Fibroblast of skin of right quadriceps (primary cell): Measurements from ENCODE around the gene PAIP2.
"Not testable (repeated sequence)": the region's sequence is repeated elsewhere in the genome, so short reads cannot be mapped to it uniquely, and the experiment has no call there.

Experiments
- DNase-seq: peaks from one replicate; pipeline ENCODE4 v3.0.0-alpha.2; 2013

PAIP2 gene, protein sequence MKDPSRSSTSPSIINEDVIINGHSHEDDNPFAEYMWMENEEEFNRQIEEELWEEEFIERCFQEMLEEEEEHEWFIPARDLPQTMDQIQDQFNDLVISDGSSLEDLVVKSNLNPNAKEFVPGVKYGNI

DNA sequence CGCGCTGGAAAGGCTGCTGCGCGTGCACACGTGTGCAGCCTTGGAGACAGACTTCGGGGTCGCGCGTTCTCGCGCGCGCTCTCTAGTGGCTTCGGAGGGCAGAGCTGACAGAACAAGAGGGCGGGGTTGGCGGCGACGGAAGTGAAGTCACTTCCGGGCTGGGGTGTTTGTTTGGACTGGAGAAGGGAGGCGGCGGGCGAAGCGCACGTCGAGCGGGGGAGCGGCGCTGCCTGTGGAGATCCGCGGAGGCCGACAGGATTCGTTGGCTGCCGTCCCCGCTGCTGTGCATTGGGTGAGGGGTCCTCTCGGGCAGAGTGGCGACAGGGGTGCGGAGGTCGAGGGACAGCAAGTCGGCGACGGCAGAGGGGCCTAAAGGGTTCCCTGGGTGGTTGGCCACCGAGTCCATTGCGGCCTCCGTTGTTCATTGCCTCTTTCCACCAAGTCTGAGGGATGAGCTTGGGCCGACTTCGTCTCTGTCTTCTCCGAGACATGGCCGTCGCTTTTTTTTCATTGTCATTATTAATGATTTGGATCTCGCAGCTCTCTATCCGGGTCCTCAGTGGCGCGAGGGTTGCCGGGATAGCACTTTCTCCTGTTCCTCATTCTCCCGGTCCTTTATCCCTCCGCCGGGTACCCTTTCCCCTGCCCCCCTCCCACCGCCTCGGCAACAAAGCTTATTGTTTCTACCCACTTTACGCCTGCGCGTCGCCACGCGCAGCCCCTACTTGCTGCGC lies at the start of gene PAIP2:
Gene PAIP2, plus strand, starts transcription at position 166 of the 734 bp plus-strand sequence. CDS start 21,931 bp downstream, outside the sequence.
- peak; percentile 98 for DNase-seq

DNA sequence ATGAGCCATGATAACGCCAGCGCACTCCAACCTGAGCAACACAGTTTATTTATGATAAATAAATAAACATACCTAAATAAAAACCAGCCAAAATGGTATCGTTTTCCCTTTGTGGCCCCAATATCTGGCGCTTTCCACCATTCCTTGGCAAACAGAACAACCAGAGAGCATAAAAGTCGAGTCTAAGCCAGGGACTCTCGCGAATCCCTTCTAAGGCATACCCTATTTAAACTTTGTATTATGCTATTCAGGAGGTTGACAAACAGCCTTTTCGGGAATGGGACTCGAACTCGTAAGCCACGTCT lies 48.5 kb upstream of the PAIP2 start:
- no peak for DNase-seq

DNA sequence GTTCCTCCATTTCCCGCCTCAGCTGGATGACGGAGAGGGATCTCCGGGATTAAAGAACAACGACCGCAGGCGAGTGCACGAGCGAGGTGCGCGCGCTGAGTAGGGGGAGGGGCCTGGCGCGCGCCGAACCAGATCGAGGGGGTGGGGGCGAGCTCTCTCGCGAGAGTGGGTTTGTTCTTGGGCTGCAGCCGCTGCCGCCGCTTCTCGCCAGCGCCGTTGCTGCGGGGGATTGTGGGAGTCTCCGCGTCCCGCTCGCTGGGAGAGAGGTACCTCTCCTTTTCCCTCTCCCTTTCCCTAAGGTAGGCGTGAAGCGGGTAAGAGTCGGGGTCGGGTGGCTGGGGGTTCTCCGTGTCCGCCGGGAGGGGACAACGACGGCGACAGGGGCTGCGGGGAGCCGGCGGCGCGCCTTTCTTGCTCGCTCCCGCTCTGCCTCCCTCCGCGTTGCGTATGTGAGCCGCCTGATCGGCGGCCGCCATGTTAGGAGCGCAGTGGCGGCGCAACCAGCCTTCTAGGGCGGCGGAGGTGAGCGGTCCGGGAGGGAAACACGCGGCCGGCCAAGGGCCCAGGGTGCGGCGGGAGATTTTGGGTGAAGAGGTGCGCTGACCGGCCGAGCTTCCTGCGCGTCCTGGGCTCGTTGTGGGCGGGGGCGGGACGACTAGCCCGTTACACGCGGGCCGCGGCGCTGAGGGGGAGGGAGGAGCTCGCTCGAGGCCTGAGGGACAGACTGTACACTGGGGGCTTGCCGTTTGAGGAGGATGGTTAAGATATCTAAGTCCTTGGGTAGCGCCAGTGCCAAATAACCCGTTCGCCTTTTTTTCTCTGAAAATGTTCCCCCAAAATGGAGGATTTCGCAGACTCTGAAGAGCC lies 47.9 kb upstream of the PAIP2 start, which contains the start of gene MATR3:
Gene MATR3, plus strand, starts transcription at position 234 of the 867 bp plus-strand sequence. CDS start 13,676 bp downstream, outside the sequence.
- peak; percentile 97 for DNase-seq

DNA sequence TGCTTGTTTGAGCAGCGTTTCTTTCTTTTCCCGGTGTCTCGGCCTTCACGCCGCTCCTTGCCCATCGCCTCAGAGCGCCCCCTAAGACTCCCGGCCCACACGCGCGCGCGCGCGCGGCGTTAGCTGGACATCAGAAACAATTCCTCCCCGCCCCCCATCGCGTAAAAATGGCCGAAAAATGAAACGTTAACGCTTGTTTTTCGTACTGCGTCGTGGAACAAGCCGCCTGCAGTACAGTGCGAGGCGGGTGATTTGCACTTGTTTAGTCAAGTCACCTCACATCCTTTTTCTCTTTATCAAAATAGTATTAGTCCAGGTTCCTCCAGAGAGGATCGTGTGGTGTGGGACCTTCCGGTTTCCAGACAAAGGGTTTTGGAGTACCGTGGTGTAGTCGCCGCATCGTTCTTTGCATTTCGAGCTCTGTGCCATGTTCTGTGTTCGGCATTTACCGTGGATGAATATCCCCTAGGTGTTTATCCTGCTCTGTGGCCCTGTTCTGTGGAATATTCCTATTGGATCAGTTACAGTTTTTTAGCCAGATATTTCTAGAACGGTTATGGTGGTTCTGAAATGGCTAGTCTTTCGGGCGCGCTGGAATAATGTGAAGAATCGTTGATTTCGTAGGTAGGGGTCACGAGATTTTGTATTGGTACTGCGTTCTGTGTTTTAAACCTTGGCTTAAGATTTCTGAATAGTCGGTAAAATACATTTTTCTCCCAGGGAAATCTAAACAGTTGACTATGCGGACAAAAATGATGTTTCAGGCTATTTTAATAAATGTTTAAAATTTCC lies 47.1 kb upstream of the PAIP2 start:
- peak; percentile 78 for DNase-seq

DNA sequence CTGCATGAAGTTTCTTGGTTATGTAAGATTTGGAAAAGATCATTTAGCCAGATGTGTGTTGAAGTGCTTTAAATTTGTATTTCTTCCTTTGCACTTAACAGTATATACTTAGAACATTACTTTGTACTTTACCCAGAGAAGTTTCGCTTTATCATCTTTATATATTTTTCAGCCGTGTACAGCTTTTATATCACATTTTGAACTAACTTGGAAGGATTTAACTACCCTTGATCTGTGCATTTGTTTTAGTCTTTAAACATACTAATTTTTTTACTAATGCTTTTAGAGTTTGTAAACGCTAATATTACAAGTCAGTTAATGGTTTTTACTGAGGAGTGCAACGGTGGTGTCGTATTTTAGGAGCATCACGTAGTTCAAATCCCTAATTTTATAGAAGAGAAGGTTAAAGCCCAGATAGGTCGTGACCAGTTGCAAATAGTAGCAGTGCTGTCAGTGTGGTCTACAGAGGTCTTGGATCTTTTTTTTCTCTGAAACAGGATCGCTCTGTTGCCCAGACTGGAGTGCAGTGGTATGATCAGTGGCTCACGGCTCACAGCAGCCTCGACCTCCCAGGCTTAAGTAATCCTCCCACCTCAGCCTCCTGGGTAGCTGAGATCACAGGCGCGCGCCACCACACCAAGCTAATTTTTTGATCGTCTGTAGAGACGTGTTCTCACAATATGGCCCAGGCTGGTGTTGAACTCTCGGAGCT lies 46.2 kb upstream of the PAIP2 start:
- DNase-seq, result no peak

DNA sequence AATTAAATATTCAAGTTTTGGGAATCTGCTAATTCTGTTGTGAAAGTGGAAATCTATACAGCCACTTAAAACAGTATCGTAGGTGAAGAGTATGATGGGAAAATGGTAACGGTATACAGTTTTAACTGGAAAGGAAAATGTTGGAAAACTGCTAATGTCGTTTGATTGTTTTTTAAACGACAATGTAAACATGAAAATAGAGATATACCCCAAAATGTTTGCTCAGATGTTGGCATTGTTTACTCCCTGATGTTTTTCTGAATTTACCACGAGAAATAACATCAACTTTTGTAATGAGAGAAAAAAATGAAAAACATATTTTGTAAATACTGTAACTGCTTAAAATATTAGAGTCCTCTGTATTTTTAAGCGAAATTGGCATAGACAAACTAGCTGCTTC lies 45.5 kb upstream of the PAIP2 start:
- DNase-seq, result no peak

DNA sequence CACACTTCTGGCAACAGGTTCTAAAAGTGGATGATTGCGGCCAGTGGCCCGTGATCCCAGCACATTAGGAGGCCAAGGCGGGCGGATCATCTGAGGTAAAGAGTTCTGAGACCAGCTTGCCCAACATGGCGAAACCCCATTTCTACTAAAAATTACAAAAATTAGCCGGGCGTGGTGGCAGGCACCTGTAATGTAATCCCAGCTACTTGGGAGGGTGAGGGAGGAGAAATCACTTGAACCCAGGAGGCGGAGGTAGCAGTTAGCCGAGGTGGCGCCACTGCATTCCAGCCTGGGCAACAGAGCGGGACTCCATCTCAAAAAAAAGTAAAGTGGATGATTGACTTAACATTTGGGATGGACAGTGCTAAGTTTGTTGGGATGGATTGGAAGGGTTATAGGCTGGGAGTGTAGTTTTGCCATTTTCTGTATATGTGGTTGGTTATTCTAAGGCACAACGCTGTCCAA lies 44.8 kb upstream of the PAIP2 start:
- no peak for DNase-seq

DNA sequence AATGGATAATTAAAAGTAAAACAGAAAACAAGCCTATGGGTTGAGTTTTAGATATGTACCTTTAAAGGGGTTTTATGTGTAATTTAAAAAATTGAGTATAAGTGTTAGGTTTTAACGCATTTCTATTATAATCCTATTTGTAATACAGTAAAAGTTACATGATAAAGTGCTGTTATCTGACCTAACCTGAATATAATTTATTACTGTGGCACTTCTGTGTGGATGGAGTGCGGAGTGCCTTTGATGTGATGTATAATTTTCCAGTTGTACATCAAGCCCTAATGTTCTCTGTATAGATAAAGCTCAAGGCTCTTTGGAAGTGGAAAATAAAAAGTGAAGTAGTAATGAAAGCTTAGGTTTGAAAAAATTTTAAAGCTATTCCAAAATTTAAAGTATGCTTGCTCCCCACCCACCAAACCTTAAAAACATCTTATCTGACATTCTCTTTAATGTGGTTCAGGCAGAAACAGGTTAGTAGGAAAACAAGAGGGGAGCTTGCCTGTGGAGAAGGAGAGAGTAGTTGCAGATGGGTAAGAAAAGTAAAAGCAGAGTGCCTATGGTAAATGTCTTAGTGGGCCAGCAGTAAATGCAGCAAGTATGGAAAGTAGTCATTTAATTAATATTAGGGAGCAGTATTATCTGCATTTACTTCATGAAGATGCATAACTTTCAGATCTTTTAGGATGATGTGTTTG lies 44.1 kb upstream of the PAIP2 start:
- no peak for DNase-seq

DNA sequence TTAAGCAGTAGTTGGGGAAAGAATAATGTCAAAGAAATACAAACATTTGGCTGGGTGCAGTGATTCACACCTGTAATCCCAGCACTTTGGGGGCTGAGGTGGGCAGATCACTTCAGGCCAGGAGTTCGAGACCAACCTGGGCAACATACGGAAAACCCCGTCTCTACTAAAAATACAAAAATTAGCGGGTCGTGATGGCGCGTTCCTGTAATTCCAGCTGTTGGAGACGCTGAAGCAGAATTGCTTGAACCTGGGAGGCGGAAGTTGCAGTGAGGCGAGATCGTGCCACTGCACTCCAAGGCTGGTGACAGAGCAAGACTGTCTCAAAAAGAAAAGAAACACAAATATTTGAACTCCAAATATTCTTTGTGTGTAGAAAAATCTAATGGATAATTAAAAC lies 43.4 kb upstream of the PAIP2 start:
- DNase-seq, result no peak

DNA sequence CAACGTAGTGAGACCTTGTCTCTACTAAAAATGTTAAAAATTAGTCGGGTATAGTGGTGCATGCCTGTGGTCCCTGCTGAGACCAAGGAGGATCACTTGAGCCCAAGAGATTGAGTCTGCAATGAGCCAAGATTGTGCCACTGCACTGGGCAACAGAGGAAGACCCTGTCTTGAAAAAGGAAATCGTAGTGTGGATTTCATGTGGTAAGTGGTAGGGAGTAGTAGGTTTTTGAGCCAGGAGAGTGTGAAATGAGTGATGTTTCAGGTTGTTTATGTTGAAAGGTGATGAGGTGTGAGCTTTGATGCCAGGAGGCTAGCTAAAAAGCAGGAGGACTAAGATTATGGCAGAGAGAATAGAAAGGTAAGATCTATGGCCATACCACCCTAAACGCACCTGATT lies 42.2 kb upstream of the PAIP2 start:
- DNase-seq, result no peak

DNA sequence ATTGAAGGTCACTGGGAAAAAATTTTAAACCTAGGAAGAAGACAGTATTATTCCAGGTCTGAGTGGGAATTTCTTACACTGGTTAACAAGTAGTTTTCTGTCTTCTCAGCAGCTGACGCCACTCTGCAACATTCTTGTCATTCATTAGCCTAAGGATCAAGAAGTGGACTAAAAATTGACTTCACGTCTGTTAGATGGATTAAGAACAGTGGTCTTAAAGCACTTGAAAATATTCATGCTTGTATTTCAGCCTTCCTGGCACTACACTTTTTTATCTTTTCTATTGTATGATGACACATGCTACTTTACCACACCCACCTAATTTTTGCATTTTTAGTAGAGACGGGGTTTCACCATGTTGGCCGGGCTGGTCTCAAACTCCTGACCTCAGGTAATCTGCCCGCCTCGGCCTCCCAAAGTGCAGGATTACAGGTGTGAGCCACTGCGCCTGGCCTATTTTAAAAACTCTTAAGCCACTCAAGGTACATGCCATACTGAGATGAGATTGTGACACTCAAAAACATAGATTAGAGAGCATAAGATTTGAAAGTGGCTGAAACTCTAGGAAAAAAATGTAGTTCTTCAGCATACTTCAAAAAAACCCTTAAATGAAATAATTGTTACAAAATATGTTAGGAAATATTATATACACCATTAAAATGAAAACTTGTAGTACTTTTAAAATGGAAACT lies 39.7 kb upstream of the PAIP2 start:
- no peak for DNase-seq

DNA sequence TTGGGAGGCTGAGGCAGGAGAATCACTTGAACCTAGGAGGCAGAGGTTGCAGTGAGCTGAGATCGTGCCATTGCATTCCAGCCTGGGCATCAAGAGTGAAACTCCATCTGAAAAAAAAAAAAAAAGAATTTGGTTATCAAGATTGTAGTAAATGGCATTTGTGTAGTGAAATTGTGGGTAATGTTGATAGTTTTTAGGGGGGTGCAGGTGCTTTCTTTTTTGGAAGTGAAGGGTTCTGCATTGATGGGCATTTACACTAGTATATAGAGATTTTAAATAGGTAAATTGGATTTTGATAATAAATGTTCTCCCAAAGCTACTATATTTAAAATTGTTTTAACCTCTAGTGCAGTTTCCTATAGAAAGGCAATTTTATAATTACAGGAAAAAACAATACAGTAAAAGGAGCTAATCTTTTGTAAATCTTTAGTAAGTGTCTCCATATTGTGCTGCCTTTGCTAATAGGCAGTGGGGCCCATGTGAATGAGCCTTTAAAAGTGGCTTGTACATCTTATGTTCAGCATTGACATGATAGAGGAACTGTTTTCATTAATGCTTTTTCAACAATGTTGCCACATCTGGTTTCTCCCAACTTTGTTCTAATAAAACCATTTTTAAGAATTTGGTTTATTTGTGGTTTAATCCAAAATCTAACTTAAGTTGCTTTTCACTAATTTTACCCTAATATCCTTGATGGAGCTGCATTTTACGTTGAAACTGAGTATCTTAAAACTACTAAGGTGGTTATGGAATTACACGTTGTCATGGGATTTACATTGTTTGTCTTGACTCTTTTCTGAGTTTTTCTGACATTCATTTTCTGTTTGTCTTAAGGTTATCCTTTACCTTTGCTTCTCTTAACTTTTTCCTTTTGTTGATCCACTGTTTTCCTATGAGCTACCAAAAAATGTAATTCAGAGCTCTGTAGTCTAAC lies 37.0 kb upstream of the PAIP2 start:
- DNase-seq, result no peak

DNA sequence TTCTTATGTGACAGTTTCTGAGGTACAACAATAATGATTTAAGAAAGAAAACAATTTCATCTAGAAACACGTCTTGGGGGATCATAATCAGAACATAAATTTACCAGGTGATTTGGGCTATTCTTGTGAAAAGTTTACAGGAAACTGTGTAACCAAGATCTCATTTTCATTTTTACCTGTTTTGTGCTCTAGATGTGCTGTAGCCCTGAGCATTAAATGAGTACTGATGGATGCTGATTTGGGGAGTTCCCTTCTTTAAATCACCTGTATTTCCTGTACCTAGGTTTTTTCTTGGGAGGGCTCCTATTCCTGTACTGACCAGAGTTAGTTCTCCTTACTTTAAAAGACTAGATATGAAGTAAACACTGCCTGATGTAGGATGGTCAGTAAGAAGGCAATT lies 35.5 kb upstream of the PAIP2 start:
- DNase-seq, result no peak

DNA sequence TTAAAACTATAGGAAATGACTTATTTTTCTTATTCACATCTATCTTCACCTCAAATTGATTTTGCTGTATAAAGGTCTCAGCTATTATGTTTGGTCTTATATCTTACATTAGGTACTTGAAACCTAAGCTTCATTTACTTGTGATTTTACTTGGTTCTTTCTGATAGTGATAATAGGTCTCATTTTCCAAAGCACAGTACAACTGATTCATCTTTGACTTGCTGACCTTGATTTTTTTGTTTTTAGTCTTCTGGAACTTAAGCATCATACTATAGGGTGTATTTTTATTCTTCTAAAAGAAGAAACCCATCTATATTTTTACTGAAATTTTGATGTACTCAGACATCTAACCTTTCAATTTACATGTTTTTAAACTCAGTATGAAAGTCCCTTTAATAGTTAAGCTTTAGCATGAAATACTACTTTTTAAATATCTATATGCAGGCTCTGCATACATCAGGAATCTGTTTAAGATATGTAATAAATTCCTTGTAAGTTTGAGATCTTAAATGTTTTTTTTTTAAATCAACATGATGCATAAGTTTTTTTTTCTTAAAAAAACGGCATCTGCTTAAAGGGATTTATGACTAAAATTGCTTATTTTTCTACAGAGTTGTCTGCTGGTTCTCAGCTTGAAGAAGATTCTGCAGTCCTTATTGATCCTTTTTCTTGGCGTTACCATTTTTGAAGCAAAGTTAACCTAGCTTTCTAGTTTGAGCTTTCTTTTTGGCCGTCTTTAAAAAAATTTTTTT lies 34.9 kb upstream of the PAIP2 start:
- no peak for DNase-seq

DNA sequence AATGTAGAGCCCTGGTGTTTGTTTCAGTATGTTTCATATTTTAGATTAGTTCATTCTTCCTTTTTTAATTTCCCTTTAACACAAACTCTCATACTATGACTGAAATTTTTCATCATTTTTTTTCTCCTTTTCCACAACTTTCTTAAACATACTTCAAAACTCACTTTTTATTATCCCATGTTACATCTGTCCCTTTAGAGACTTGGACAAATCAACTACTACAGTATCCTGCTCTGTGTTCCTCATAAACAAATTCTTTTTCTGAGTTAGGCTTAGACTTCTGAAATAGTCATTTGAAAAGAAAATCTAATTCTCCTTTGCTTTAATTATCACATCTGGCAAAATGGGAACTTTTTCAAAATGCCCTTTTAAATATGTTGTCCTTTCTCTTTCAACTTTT lies 32.9 kb upstream of the PAIP2 start:
- DNase-seq, result no peak

DNA sequence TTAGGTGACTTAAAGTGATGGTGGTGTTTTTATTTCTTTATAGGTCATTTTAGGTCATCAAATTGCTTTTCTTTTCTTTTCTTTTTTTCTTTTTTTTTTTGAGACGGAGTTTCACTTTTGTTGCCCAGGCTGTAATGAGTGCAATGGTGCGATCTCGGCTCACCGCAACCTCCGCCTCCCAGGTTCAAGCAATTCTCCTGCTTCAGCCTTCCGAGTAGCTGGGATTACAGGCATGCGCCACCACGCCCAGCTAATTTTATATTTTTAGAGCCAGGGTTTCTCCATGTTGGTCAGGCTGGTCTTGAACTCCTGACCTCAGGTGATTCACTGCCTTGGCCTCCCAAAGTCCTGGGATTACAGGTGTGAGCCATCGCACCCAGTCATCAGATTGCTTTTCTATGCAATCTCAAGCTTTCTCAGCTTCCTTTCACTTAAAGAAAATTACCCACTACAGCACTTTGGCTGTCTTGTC lies 30.9 kb upstream of the PAIP2 start:
- DNase-seq, result not testable (repeated sequence)

DNA sequence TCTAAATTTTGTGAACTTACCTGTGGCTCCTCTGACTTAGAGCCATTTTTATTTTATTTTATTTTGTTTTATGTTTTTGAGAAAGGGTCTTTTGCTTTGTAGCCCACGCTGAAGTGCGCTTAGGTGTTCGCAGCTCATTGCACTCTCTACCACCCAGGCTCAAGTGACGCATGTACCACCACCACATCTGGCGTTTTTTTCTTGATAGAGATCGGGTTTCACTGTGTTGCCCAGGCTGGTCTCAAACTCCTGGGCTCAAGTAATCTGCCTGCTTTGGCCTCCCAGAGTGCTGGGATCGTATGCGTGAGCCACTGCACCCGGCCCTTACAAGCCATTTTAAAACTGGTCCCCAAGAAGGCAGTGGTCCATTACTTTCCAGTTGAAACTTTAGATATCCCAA lies 29.6 kb upstream of the PAIP2 start:
- no peak for DNase-seq

DNA sequence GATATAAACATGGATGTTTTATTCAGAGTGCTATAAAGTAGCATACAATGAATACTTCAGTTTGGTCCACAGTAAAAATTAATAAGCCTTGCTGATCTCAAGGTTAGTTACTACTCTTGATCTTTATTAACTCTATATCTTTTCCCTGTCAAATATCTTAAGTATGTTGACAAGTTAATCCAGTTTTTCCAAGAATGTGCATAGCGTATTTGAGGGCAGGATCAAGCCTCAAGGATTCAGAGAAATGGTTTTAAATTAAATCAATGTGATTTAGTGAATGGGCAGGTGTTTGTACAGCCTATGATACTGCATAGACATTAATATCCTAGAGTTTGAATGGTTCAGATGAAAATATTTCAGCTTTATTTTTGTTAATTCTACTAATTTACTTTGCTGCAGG lies 27.4 kb upstream of the PAIP2 start:
- no peak for DNase-seq

DNA sequence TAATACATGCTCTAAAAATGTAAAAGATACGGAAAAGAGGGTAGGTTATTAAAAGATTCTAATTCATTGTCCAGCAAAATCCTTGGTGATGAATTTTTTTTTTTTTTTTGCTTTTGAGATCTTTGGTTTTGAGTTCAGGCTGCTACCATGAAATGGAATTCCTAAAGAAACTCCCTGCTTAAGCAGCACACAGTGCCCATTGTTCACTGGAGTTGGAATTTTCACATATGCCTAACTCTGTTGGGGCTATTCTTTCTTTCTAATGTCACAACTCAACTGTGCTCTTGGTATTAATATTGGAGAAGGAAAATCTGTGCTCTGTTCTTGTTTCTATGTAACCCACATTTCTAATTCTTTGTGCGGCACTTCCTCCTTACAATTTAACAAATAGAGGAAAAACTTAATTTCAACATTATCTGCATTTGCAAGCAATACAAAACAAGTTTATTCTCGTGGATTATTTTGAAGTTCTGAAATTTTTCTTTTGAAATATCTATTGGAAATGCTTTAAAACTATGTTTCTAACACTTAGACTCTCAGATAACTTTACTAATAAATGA lies 26.5 kb upstream of the PAIP2 start:
- DNase-seq, result no peak
